HUES6 (cell line): ENCODE data around the gene RIPK3.
"Not testable (repeated sequence)": the region's sequence is repeated elsewhere in the genome, so short reads cannot be mapped to it uniquely, and the experiment has no call there.

Source experiments
- H3K27ac ChIP-seq: 2 replicates; pipeline ENCODE4 v1.7.0; 2013; ENCODE audit warnings: low read depth, mild to moderate bottlenecking, low read length, inconsistent platforms
- H3K27me3 ChIP-seq: 2 replicates; pipeline ENCODE4 v1.6.1; 2013; ENCODE audit warnings: low read length; ENCODE audit not compliant: control insufficient read depth, insufficient read depth
- H3K36me3 ChIP-seq: 2 replicates; pipeline ENCODE4 v1.6.1; 2013; ENCODE audit warnings: low read length; ENCODE audit not compliant: control insufficient read depth, insufficient read depth
- H3K4me1 ChIP-seq: 2 replicates; pipeline ENCODE4 v1.6.1; 2013; ENCODE audit warnings: low read length; ENCODE audit not compliant: control insufficient read depth, insufficient read depth
- H3K4me3 ChIP-seq: 2 replicates; pipeline ENCODE4 v1.5.1; 2013; ENCODE audit warnings: low read depth, low read length
- H3K9ac ChIP-seq: one replicate; pipeline ENCODE4 v1.6.1; 2013; ENCODE audit warnings: mild to moderate bottlenecking, low read length
- H3K9me3 ChIP-seq: 2 replicates; pipeline ENCODE4 v1.6.1; 2013; ENCODE audit warnings: low read depth, low read length; ENCODE audit not compliant: control insufficient read depth, insufficient read depth

The RIPK3 gene

GRCh38 chr14:24329073-24329663, 10.6 kb downstream of the RIPK3 start:
- H3K27ac ChIP-seq: no peak overlapping the region
- no peaks in the 10 kb centered on the region for H3K9me3 ChIP-seq
- no peaks in the 10 kb centered on the region for H3K4me1 ChIP-seq
- H3K9ac ChIP-seq: no peak overlapping the region
- peaks cover 56% of the 10 kb centered on the region for H3K27me3 ChIP-seq
- H3K4me3 ChIP-seq: no peak overlapping the region
- H3K36me3 ChIP-seq: no peaks in the 10 kb centered on the region

GRCh38 chr14:24327914-24328313, 11.9 kb downstream of the RIPK3 start:
- peaks cover 48% of the 10 kb centered on the region for H3K27me3 ChIP-seq
- H3K9ac ChIP-seq, H3K27ac ChIP-seq, H3K36me3 ChIP-seq, H3K4me3 ChIP-seq, H3K4me1 ChIP-seq, H3K9me3 ChIP-seq: not testable (repeated sequence)

- Histone ChIP-seq H3K9me3 (no peaks in the 10 kb centered on the region), H3K36me3 (no peaks in the 10 kb centered on the region), H3K4me1 (no peaks in the 10 kb centered on the region), H3K4me3 (no peak overlapping the region), H3K27me3 (peaks cover 44% of the 10 kb centered on the region), H3K9ac (no peak overlapping the region), H3K27ac (no peak overlapping the region)
Measured at GRCh38 chr14:24327303-24327702, 12.5 kb downstream of the RIPK3 start.

- Histone ChIP-seq H3K9me3 (no peaks in the 10 kb centered on the region), H3K27me3 (peaks cover 30% of the 10 kb centered on the region), H3K4me3 (no peak overlapping the region), H3K9ac (no peak overlapping the region), H3K4me1 (0 out of 2 replicates have a peak, but pooled peaks cover 4% of the 10 kb centered on the region), H3K36me3 (no peaks in the 10 kb centered on the region), H3K27ac (no peak overlapping the region)
Measured at GRCh38 chr14:24325963-24326362, 13.8 kb downstream of the RIPK3 start.

- no peak overlapping the region for H3K27ac ChIP-seq
- H3K4me1 ChIP-seq: 0 out of 2 replicates have a peak, but pooled peaks cover 4% of the 10 kb centered on the region
- no peaks in the 10 kb centered on the region for H3K36me3 ChIP-seq
Measured at GRCh38 chr14:24325041-24325530, 14.7 kb downstream of the RIPK3 start.

GRCh38 chr14:24324024-24324423, 15.8 kb downstream of the RIPK3 start:
- Histone ChIP-seq H3K4me1 (0 out of 2 replicates have a peak, but pooled peaks cover 4% of the 10 kb centered on the region), H3K27me3 (peaks cover 23% of the 10 kb centered on the region)

More at GRCh38 chr14:24325041-24325530, 14.7 kb downstream of the RIPK3 start:
- Histone ChIP-seq H3K9me3 (no peaks in the 10 kb centered on the region), H3K27me3 (peaks cover 23% of the 10 kb centered on the region), H3K9ac (no peak overlapping the region), H3K4me3 (no peak overlapping the region)

GRCh38 chr14:24323341-24323740, 16.4 kb downstream of the RIPK3 start:
- Histone ChIP-seq H3K27ac (no peak overlapping the region), H3K27me3 (peaks cover 22% of the 10 kb centered on the region), H3K9ac (no peak overlapping the region), H3K4me1 (0 out of 2 replicates have a peak, but pooled peaks cover 4% of the 10 kb centered on the region), H3K9me3 (no peaks in the 10 kb centered on the region), H3K36me3 (no peaks in the 10 kb centered on the region), H3K4me3 (no peak overlapping the region)

More at GRCh38 chr14:24324024-24324423, 15.8 kb downstream of the RIPK3 start:
- no peak overlapping the region for H3K27ac ChIP-seq
- no peak overlapping the region for H3K9ac ChIP-seq
- H3K9me3 ChIP-seq: no peaks in the 10 kb centered on the region
- no peaks in the 10 kb centered on the region for H3K36me3 ChIP-seq
- no peak overlapping the region for H3K4me3 ChIP-seq

- Histone ChIP-seq H3K36me3 (no peaks in the 10 kb centered on the region), H3K9ac (no peak overlapping the region), H3K4me3 (no peak overlapping the region), H3K9me3 (no peaks in the 10 kb centered on the region), H3K27me3 (peaks cover 24% of the 10 kb centered on the region), H3K4me1 (0 out of 2 replicates have a peak, but pooled peaks cover 4% of the 10 kb centered on the region), H3K27ac (no peak overlapping the region)
Measured at GRCh38 chr14:24322672-24323071, 17.1 kb downstream of the RIPK3 start.

- Histone ChIP-seq H3K27me3 (peaks cover 30% of the 10 kb centered on the region), H3K36me3 (no peaks in the 10 kb centered on the region), H3K9ac (no peak overlapping the region), H3K9me3 (no peaks in the 10 kb centered on the region), H3K27ac (no peak overlapping the region), H3K4me3 (no peak overlapping the region), H3K4me1 (peaks cover 10% of the 10 kb centered on the region; the same call in 1 of the 2 replicates)
Measured at GRCh38 chr14:24321212-24321975, 18.4 kb downstream of the RIPK3 start.

- Histone ChIP-seq H3K27me3 (peaks cover 24% of the 10 kb centered on the region), H3K4me1 (peaks cover 10% of the 10 kb centered on the region; the same call in 1 of the 2 replicates), H3K9ac (no peak overlapping the region), H3K36me3 (no peaks in the 10 kb centered on the region), H3K4me3 (no peak overlapping the region), H3K9me3 (no peaks in the 10 kb centered on the region), H3K27ac (no peak overlapping the region)
Measured at GRCh38 chr14:24317141-24317928, 22.5 kb downstream of the RIPK3 start.
